Hair follicle dermal papilla cell (primary cell): ENCODE results near the gene PTPRF. TPM values are rescaled to one million over a fixed set of nuclear protein-coding genes. Genes with fewer than 3 reads are reported as not detected.

ENCODE experiments used
- total RNA-seq: library from RNA; depleted of rRNA; stranded (reverse); fragments of >200 nt; gene quantifications from 2 replicates; pipeline ENCODE4 v1.2.3, GENCODE V29; 2012

Gene PTPRF
- 39.7 and 45.4 TPM in 2 replicates for total RNA-seq

DNA sequence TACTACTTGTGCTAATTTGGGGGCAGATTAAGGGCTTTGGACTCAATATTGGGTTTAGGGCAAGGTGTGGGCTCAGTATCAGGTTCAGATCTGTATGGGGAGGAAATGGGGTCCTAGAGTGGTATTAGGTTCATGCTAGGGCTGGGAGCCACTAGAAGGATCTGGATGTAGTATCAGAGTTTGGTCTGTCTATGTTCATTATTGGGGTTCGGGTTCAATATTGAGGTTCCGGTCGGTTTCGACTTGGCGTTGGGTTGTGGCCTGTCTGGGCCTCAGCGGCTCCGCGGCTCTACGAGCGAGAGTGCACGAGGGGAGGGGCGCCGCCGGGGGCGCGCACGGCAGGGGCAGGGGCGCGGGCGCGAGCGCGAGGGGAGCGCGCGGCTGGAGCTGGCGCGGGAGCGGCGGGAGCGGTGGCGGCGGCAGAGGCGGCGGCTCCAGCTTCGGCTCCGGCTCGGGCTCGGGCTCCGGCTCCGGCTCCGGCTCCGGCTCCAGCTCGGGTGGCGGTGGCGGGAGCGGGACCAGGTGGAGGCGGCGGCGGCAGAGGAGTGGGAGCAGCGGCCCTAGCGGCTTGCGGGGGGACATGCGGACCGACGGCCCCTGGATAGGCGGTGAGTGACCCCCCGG lies at the start of gene PTPRF:
Gene PTPRF (plus strand): TSS at position 401 of the 624 bp plus-strand sequence. CDS start 14,193 bp downstream, outside the sequence.

Other genes starting within 250 kb of the PTPRF start
- not detected in 2 replicates for gene C1orf210, start 245.3 kb upstream of the PTPRF start, total RNA-seq
- not detected in 2 replicates for gene TIE1, start 229.9 kb upstream of the PTPRF start, total RNA-seq
- 0.65 TPM in 1 of 2 replicates, not detected in the other for gene MPL, start 193.1 kb upstream of the PTPRF start, total RNA-seq
- 7.2 and 7.6 TPM in 2 replicates for gene CDC20, start 171.9 kb upstream of the PTPRF start, total RNA-seq
- gene ELOVL1, start 162.9 kb upstream of the PTPRF start, total RNA-seq, result 39.9 and 61.0 TPM in 2 replicates
- 58.7 and 69.8 TPM in 2 replicates for gene MED8, start 141.1 kb upstream of the PTPRF start, total RNA-seq
- gene SZT2, start 141.0 kb upstream of the PTPRF start, total RNA-seq, result 43.7 and 53.1 TPM in 2 replicates
- gene HYI, start 77.0 kb upstream of the PTPRF start, total RNA-seq, result 22.2 and 34.0 TPM in 2 replicates
- gene KDM4A, start 119.3 kb downstream of the PTPRF start, total RNA-seq, result 51.7 and 58.4 TPM in 2 replicates
- gene ST3GAL3, start 176.7 kb downstream of the PTPRF start, total RNA-seq, result 20.6 and 21.0 TPM in 2 replicates